Stimulated activated CD4-positive, alpha-beta T cell treated with anti-CD3 and anti-CD28 coated beads, Interleukin-1b, Interleukin-23, amount 100 ng/mL, for 4 hours (primary cell): ENCODE data around the gene GTF2I.
"Not testable (repeated sequence)": the region's sequence is repeated elsewhere in the genome, so short reads cannot be mapped to it uniquely, and the experiment has no call there.

Source experiments
- DNase-seq, 2 donors: peaks; one replicate each; pipeline ENCODE4 v3.0.0-alpha.2; 2020; ENCODE audit warnings: low read depth in 2 of 2

Gene GTF2I

GRCh38 chr7:74656441-74656836 is 1.1 kb upstream of the GTF2I start:
- peak; percentile 42 to 43 for DNase-seq

GRCh38 chr7:74656837-74657691 is 454 bp upstream of the GTF2I start:
- peak; percentile 97 to 98 for DNase-seq

- peak; percentile 76 to 87 for DNase-seq
Observed at GRCh38 chr7:74658178-74659004, 873 bp downstream of the GTF2I start.

GRCh38 chr7:74660202-74660601 is 2.7 kb downstream of the GTF2I start:
- DNase-seq, result not testable (repeated sequence)

- not testable (repeated sequence) for DNase-seq
Observed at GRCh38 chr7:74661836-74662794, 4.6 kb downstream of the GTF2I start.

- DNase-seq, result no peak
Observed at GRCh38 chr7:74665296-74665938, 7.9 kb downstream of the GTF2I start.

GRCh38 chr7:74667013-74667412 is 9.5 kb downstream of the GTF2I start:
- not testable (repeated sequence) for DNase-seq

GRCh38 chr7:74667520-74667919 is 10.0 kb downstream of the GTF2I start:
- not testable (repeated sequence) for DNase-seq

GRCh38 chr7:74671602-74672001 is 14.1 kb downstream of the GTF2I start:
- DNase-seq, result no peak

- no peak for DNase-seq
Observed at GRCh38 chr7:74672343-74672915, 14.9 kb downstream of the GTF2I start.

GRCh38 chr7:74674166-74674565 is 16.6 kb downstream of the GTF2I start:
- DNase-seq, result no peak

- no peak for DNase-seq
Observed at GRCh38 chr7:74682829-74683228, 25.3 kb downstream of the GTF2I start.

- no peak for DNase-seq
Observed at GRCh38 chr7:74683799-74684198, 26.3 kb downstream of the GTF2I start.

GRCh38 chr7:74684473-74684872 is 27.0 kb downstream of the GTF2I start:
- no peak for DNase-seq

- no peak for DNase-seq
Observed at GRCh38 chr7:74684921-74685320, 27.4 kb downstream of the GTF2I start.

- no peak for DNase-seq
Observed at GRCh38 chr7:74690474-74690873, 33.0 kb downstream of the GTF2I start.

- not testable (repeated sequence) for DNase-seq
Observed at GRCh38 chr7:74704419-74704818, 46.9 kb downstream of the GTF2I start.

- no peak for DNase-seq
Observed at GRCh38 chr7:74707238-74707637, 49.7 kb downstream of the GTF2I start.

- DNase-seq, result no peak
Observed at GRCh38 chr7:74708569-74709275, 51.2 kb downstream of the GTF2I start.
